Measurements from ENCODE around the gene SYT5. TPM values are rescaled to one million over a fixed set of nuclear protein-coding genes. Genes with fewer than 3 reads are reported as not detected.

Gene SYT5
- total and polyA plus RNA-seq, 9 of the 15 experiments (the other 6 are each of a cell fraction or from before 2014, with no cell fraction given), result 1.3 to 20.9 (median 8.8) TPM

DNA sequence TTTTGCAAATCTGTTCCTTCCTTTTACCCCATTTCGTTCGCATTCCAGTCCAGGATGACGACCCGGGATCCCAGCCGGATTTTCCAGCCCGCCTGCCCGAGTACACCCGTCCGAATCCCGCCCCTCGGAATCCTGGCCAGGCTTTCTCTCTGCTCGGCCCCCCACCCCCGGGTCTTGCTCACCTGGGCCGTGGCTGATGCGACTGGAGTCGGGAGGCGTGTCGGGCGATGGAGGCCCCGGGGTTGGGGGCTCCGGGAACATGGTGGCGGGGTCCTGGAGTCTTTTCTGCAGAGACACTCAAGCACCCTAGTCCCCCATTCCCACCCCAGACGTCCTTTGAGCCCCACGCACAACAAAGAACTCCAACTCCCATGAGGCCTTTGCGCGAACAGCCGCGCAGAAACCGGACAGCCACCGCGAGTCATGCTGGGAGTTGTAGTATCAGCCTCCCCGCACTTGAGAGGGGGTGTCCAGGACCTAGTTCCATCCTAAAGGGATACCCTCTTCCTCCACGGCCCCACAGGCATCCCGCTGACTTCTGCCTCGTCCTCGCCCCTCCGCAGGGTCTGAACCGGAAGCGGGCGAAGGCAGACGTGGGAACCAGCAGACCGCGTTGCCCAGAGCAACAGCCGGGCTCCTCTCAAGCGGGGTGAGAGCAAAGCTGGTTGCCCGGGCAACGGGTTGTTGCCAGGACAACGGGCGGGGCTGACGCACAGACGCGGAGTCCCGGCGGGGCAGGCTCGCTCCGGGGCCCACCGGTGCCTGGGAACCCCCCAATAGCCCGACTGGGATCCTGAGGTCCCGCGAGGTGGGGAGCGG, 1.1 kb downstream of the SYT5 start (continued):
- TF ChIP-seq ZNF174 (CRISPR knock-in tag; IDR thresholded peaks at IDR 0.05) (no peak), MYNN (IDR thresholded peaks at IDR 0.05) (peak; percentile 100), MYNN (CRISPR knock-in tag; IDR thresholded peaks at IDR 0.05) (peak; percentile 93), THRAP3 (IDR thresholded peaks at IDR 0.05; ENCODE audit: borderline replicate concordance) (no peak), ZC3H8 (IDR thresholded peaks at IDR 0.05) (no peak), SRSF3 (IDR thresholded peaks at IDR 0.05; ENCODE audit: insufficient read depth, low read length) (no peak), TFAP4 (CRISPR knock-in tag; IDR thresholded peaks at IDR 0.05; ENCODE audit: borderline replicate concordance) (peak; percentile 68; the same call in 1 of the 2 replicates), JUND (IDR thresholded peaks at IDR 0.05; ENCODE audit: borderline replicate concordance, low read depth, low read length) (0 out of 2 replicates have a peak, but pooled peaks have one; percentile 19), JUND (tag; IDR thresholded peaks at IDR 0.05; ENCODE audit: borderline replicate concordance, low read depth, low read length) (no peak), ZNF408 (CRISPR knock-in tag; IDR thresholded peaks at IDR 0.05; ENCODE audit: low read depth) (no peak), ZNF124 (CRISPR knock-in tag; IDR thresholded peaks at IDR 0.05) (no peak), ZFP36 (IDR thresholded peaks at IDR 0.05; ENCODE audit: low read depth, low read length, partially characterized antibody) (no peak), NR2C2 (CRISPR knock-in tag; IDR thresholded peaks at IDR 0.05) (peak; percentile 6; the same call in 1 of the 2 replicates), NR2C2 (tag; IDR thresholded peaks at IDR 0.05) (peak; percentile 35; the same call in 1 of the 2 replicates), GATA2 (CRISPR knock-in tag; IDR thresholded peaks at IDR 0.05) (no peak), HDGF (IDR thresholded peaks at IDR 0.05) (no peak), NELFE (IDR thresholded peaks at IDR 0.05; ENCODE audit: insufficient read depth, insufficient read length) (no peak), XRCC5 (IDR thresholded peaks at IDR 0.05; ENCODE audit: low read depth, low read length) (peak; percentile 70), FOXM1 (IDR thresholded peaks at IDR 0.05; ENCODE audit: low read depth) (peak; percentile 74), FOXM1 (CRISPR knock-in tag; IDR thresholded peaks at IDR 0.05; ENCODE audit: low read depth) (0 out of 2 replicates have a peak, but pooled peaks have one; percentile 64), BMI1 (IDR thresholded peaks at IDR 0.05; ENCODE audit: low read length) (peak; percentile 99), RNF2 (IDR thresholded peaks at IDR 0.05) (peak; percentile 72; the same call in 1 of the 2 replicates)
- TF ChIP-seq, protein P1, sequence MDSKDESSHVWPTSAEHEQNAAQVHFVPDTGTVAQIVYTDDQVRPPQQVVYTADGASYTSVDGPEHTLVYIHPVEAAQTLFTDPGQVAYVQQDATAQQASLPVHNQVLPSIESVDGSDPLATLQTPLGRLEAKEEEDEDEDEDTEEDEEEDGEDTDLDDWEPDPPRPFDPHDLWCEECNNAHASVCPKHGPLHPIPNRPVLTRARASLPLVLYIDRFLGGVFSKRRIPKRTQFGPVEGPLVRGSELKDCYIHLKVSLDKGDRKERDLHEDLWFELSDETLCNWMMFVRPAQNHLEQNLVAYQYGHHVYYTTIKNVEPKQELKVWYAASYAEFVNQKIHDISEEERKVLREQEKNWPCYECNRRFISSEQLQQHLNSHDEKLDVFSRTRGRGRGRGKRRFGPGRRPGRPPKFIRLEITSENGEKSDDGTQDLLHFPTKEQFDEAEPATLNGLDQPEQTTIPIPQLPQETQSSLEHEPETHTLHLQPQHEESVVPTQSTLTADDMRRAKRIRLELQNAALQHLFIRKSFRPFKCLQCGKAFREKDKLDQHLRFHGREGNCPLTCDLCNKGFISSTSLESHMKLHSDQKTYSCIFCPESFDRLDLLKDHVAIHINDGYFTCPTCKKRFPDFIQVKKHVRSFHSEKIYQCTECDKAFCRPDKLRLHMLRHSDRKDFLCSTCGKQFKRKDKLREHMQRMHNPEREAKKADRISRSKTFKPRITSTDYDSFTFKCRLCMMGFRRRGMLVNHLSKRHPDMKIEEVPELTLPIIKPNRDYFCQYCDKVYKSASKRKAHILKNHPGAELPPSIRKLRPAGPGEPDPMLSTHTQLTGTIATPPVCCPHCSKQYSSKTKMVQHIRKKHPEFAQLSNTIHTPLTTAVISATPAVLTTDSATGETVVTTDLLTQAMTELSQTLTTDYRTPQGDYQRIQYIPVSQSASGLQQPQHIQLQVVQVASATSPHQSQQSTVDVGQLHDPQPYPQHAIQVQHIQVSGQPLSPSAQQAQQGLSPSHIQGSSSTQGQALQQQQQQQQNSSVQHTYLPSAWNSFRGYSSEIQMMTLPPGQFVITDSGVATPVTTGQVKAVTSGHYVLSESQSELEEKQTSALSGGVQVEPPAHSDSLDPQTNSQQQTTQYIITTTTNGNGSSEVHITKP (IDR thresholded peaks at IDR 0.05; ENCODE audit: partially characterized antibody), result peak; percentile 40
- TF ChIP-seq, protein P2, sequence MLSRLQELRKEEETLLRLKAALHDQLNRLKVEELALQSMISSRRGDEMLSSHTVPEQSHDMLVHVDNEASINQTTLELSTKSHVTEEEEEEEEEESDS (CRISPR knock-in tag; IDR thresholded peaks at IDR 0.05), result no peak
- TF ChIP-seq, protein P3, sequence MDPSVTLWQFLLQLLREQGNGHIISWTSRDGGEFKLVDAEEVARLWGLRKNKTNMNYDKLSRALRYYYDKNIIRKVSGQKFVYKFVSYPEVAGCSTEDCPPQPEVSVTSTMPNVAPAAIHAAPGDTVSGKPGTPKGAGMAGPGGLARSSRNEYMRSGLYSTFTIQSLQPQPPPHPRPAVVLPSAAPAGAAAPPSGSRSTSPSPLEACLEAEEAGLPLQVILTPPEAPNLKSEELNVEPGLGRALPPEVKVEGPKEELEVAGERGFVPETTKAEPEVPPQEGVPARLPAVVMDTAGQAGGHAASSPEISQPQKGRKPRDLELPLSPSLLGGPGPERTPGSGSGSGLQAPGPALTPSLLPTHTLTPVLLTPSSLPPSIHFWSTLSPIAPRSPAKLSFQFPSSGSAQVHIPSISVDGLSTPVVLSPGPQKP (CRISPR knock-in tag; IDR thresholded peaks at IDR 0.05), result no peak
